Activated CD4-positive, alpha-beta T cell treated with anti-CD3 and anti-CD28 coated beads, Interleukin-2, amount 10 ng/mL, durations not matched to agents 24 days and 14 days (primary cell): Measurements from ENCODE around the gene OR11H1. TPM values are rescaled to one million over a fixed set of nuclear protein-coding genes. Genes with fewer than 3 reads are reported as not detected.
"Not testable (repeated sequence)": the region's sequence is repeated elsewhere in the genome, so short reads cannot be mapped to it uniquely, and the experiment has no call there.

Experiments used
- DNase-seq: peaks from one replicate; pipeline ENCODE4 v3.0.0; 2022
- H3K27ac Mint-ChIP-seq: one replicate; pipeline ENCODE4 v1.8.0; 2022; ENCODE audit warnings: mild to moderate bottlenecking, mixed read lengths
- H3K27me3 Mint-ChIP-seq: one replicate; pipeline ENCODE4 v1.8.0; 2022; ENCODE audit warnings: mixed read lengths
- H3K36me3 Mint-ChIP-seq: one replicate; pipeline ENCODE4 v1.8.0; 2022; ENCODE audit warnings: low read depth, mild to moderate bottlenecking, mixed read lengths
- H3K4me1 Mint-ChIP-seq: one replicate; pipeline ENCODE4 v1.8.0; 2021; ENCODE audit warnings: mixed read lengths
- H3K4me3 Mint-ChIP-seq: one replicate; pipeline ENCODE4 v1.8.0; 2022; ENCODE audit warnings: mild to moderate bottlenecking, moderate library complexity, mixed read lengths
- H3K9me3 Mint-ChIP-seq: one replicate; pipeline ENCODE4 v1.8.0; 2021; ENCODE audit warnings: mixed read lengths
- intact Hi-C: fragments of 100-400 bp; cut with micrococcal nuclease; formaldehyde crosslinking; loops from one replicate; pipeline ENCODE4 v1.15.1; 2023
- total RNA-seq: library from RNA; stranded (reverse); gene quantifications from 2 replicates; pipeline ENCODE4 v1.2.3, GENCODE V29; 2022

OR11H1 gene, protein sequence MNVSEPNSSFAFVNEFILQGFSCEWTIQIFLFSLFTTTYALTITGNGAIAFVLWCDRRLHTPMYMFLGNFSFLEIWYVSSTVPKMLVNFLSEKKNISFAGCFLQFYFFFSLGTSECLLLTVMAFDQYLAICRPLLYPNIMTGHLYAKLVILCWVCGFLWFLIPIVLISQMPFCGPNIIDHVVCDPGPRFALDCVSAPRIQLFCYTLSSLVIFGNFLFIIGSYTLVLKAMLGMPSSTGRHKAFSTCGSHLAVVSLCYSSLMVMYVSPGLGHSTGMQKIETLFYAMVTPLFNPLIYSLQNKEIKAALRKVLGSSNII
- not detected in 2 replicates for total RNA-seq

DNA sequence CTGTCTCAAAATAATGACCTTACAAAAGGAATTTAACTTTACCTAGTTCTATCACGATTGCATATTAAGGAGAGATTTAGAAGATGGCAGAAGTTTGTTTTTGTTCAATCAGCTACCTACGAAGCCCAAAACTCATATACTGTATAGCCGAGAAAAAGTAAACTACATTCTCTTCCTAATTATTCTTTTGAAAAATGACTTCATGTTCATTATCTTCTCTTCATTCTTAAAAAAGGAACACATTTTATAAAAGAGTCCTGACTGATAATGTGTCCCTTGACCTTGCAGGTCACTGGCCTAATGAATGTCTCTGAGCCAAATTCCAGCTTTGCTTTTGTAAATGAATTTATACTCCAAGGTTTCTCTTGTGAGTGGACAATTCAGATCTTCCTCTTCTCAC, at the start of gene OR11H1:
Gene OR11H1 (plus strand): TSS at position 301 of the 400 bp plus-strand sequence. CDS start 0 bp downstream, at position 301.
- H3K4me1 Mint-ChIP-seq, H3K27me3 Mint-ChIP-seq, H3K36me3 Mint-ChIP-seq, H3K27ac Mint-ChIP-seq, H3K9me3 Mint-ChIP-seq, H3K4me3 Mint-ChIP-seq, intact Hi-C loops, DNase-seq: not testable (repeated sequence)

DNA sequence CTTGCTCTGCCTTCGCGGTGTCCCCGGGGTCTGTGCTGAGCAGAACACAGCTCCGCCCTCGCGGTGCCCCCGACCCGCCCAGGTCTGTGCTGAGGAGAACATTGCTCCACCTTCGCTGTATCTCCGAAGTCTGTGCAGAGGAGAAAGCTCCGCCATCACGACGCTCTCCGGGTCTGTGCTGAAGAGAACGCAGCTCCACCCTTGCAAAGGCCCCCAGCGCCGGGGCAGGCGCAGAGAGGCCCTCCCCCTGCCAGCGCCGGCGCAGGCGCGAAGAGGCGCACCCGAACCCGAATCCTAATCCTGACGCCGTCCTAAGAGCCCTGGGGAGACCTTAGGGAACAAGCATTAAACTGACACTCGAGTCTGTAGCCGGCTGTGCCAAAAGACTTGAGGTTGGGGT, 18.0 kb upstream of the OR11H1 start:
- DNase-seq, H3K27ac Mint-ChIP-seq, H3K4me3 Mint-ChIP-seq, intact Hi-C loops, H3K36me3 Mint-ChIP-seq, H3K4me1 Mint-ChIP-seq, H3K27me3 Mint-ChIP-seq, H3K9me3 Mint-ChIP-seq: not testable (repeated sequence)

DNA sequence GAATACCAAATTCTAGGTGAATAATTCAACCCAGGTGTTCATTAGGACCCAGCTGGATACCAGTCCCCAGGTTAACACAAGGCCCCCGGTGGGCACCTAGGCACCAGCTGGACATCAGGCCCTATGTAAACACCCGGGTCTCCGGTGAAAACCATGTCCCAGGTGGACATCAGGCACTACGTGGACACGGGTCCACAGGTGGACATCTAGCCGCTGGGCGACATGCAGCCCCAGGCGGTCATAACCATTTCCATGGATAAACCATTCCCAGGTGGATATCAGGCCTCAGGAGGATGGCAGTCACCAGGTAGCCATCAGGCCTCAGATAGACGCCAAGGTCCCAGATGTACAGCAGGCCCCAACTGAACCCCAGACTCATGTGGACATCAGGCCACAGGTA, 12.1 kb upstream of the OR11H1 start:
- H3K4me1 Mint-ChIP-seq, H3K27ac Mint-ChIP-seq, DNase-seq, H3K9me3 Mint-ChIP-seq, H3K4me3 Mint-ChIP-seq, intact Hi-C loops, H3K27me3 Mint-ChIP-seq, H3K36me3 Mint-ChIP-seq: not testable (repeated sequence)

DNA sequence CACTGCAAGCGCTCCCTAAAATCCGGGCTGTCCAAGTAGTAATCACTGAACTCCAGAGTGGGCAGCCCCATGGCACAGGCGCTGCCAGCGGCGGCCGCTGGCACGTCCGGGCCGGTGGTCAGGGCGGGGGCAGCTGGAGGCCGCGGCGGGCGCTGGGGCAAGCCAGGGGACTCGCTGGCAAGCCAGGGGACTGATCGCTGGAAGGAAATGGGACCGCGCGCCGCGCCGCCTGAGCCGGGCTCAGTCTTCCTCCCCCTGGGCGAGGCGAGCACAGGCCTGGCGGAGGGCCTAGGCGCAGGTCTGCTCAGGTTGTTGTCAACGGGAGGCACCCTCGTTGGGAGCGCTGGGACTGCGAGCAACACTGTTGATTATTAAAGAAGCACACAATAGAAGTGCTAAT, 25.8 kb downstream of the OR11H1 start:
- H3K4me3 Mint-ChIP-seq, H3K9me3 Mint-ChIP-seq, DNase-seq, H3K27ac Mint-ChIP-seq, intact Hi-C loops, H3K4me1 Mint-ChIP-seq, H3K36me3 Mint-ChIP-seq, H3K27me3 Mint-ChIP-seq: not testable (repeated sequence)

DNA sequence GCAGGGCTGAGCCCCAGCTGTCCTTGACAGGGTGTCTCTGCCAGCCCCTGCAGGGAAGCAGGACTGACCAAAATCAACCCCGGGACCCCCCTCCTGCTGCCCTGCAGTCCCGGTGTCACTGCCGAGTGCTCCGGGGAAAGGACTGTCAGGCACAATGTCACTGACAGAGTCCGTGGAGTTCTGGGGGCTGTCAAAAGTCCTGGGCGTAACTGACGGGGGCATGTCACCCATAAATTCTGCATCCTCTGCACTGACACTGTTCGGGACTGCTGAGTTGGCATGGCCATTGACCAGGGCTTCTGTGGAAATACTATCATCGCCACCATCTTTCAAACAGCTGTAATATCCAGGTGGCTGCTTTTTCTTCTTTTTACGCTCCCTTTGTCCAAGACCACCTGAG, 35.5 kb downstream of the OR11H1 start:
- H3K27ac Mint-ChIP-seq, H3K4me1 Mint-ChIP-seq, H3K36me3 Mint-ChIP-seq, H3K27me3 Mint-ChIP-seq, DNase-seq, H3K9me3 Mint-ChIP-seq, intact Hi-C loops, H3K4me3 Mint-ChIP-seq: not testable (repeated sequence)

DNA sequence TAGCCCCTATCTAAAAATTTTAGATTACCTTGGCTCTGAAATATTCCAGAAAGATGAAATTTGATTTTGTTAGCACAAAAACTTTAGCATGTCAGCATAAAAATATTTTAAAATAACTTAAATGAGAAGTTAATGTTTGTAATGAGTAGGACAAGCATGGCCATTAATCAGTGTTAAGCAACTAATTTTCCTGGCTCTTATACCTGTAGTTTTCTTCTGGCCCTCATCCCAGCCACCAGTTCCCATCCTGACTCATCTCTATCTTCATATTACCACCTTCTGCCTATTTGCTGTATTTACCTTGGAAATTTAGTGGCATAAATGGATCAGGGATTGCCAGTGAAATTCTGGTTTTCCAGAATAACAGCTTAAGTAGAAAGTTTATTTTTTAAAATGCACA, 37.1 kb downstream of the OR11H1 start:
- H3K4me1 Mint-ChIP-seq, H3K27me3 Mint-ChIP-seq, H3K36me3 Mint-ChIP-seq, H3K9me3 Mint-ChIP-seq, DNase-seq, H3K4me3 Mint-ChIP-seq, H3K27ac Mint-ChIP-seq, intact Hi-C loops: not testable (repeated sequence)

Other genes starting within 250 kb of the OR11H1 start
- gene POTEH, start 161.8 kb downstream of the OR11H1 start, total RNA-seq: not detected in 2 replicates